GM19468 (cell line): ENCODE data around the gene WDR37.

Source experiments
- ATAC-seq: cut with Tn5 transposase; IDR thresholded peaks from one replicate; pipeline ENCODE4 v1.9.1; 2021; ENCODE audit warnings: mild to moderate bottlenecking, moderate library complexity, moderate number of reproducible peaks; ENCODE audit not compliant: unreplicated experiment; ENCODE audit errors: extremely low read depth

Gene WDR37

GRCh38 chr10:1121271-1121970, 65.2 kb downstream of the WDR37 start:
- no peak for ATAC-seq

GRCh38 chr10:1122349-1122748, 66.2 kb downstream of the WDR37 start:
- ATAC-seq = no peak

- ATAC-seq = no peak
Observed at GRCh38 chr10:1123198-1123597, 67.0 kb downstream of the WDR37 start.

- no peak for ATAC-seq
Observed at GRCh38 chr10:1123972-1124371, 67.8 kb downstream of the WDR37 start.

GRCh38 chr10:1124796-1125195, 68.6 kb downstream of the WDR37 start:
- no peak for ATAC-seq

GRCh38 chr10:1126461-1126860, 70.3 kb downstream of the WDR37 start:
- ATAC-seq = no peak

GRCh38 chr10:1127629-1128028, 71.4 kb downstream of the WDR37 start:
- no peak for ATAC-seq

- ATAC-seq = no peak
Observed at GRCh38 chr10:1128115-1128514, 71.9 kb downstream of the WDR37 start.

- ATAC-seq = no peak
Observed at GRCh38 chr10:1128649-1129048, 72.5 kb downstream of the WDR37 start.

GRCh38 chr10:1130226-1130625, 74.0 kb downstream of the WDR37 start:
- ATAC-seq = no peak

- ATAC-seq = no peak
Observed at GRCh38 chr10:1130995-1131790, 75.0 kb downstream of the WDR37 start.

- no peak for ATAC-seq
Observed at GRCh38 chr10:1132584-1132983, 76.4 kb downstream of the WDR37 start.

GRCh38 chr10:1133495-1134045, 77.4 kb downstream of the WDR37 start:
- no peak for ATAC-seq

- ATAC-seq = no peak
Observed at GRCh38 chr10:1134156-1134555, 78.0 kb downstream of the WDR37 start.

- no peak for ATAC-seq
Observed at GRCh38 chr10:1136268-1136667, 80.1 kb downstream of the WDR37 start.

- ATAC-seq = no peak
Observed at GRCh38 chr10:1137499-1138163, 81.4 kb downstream of the WDR37 start.

- ATAC-seq = no peak
Observed at GRCh38 chr10:1138529-1138928, 82.3 kb downstream of the WDR37 start.

- ATAC-seq = no peak
Observed at GRCh38 chr10:1141261-1141660, 85.1 kb downstream of the WDR37 start.

- ATAC-seq = no peak
Observed at GRCh38 chr10:1141701-1142100, 85.5 kb downstream of the WDR37 start.

- ATAC-seq = no peak
Observed at GRCh38 chr10:1142596-1142995, 86.4 kb downstream of the WDR37 start.

- no peak for ATAC-seq
Observed at GRCh38 chr10:1147810-1148209, 91.6 kb downstream of the WDR37 start.
